Measurements from ENCODE around the gene NFATC2.

DNA sequence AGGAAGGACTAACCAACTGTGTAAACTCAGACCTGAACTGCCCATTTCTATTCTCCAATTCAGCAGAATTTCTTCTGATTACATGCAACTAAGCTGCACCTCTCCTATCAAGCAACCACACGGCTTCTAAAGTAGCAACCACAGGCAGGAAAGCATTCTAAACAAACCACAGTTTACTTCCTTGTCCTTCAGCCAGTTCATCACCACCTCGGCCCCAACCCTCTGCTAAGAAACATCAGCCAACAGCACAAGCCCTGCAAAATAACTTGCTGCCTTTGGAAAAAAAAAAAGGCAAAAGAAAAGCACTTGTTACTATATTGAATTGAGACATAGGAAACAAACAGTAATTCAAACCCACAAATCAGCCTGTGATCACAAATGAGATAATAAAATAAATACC, 140.3 kb downstream of the NFATC2 start:
- TF ChIP-seq ZNF274 (IDR thresholded peaks at IDR 0.05; ENCODE audit: low read depth, low read length) (no peak), YY1 (IDR thresholded peaks at IDR 0.05; ENCODE audit: insufficient read depth, insufficient read length) (no peak)

Measured in NT2/D1 (cell line).